Globus pallidus (tissue), 1 donor: ENCODE results near the gene CTNNA2.

Experiments used
- DNase-seq: peaks from one replicate; pipeline ENCODE4 v3.0.0-alpha.2; 2015; ENCODE audit warnings: low spot score

CTNNA2 gene

GRCh38 chr2:79512442-79513401 is at the start of gene CTNNA2:
Gene CTNNA2, plus strand, starts transcription at chr2:79513051.
- DNase-seq: peak; percentile 83

GRCh38 chr2:79487399-79487798 is 25.5 kb upstream of the CTNNA2 start:
- no peak for DNase-seq

DNA sequence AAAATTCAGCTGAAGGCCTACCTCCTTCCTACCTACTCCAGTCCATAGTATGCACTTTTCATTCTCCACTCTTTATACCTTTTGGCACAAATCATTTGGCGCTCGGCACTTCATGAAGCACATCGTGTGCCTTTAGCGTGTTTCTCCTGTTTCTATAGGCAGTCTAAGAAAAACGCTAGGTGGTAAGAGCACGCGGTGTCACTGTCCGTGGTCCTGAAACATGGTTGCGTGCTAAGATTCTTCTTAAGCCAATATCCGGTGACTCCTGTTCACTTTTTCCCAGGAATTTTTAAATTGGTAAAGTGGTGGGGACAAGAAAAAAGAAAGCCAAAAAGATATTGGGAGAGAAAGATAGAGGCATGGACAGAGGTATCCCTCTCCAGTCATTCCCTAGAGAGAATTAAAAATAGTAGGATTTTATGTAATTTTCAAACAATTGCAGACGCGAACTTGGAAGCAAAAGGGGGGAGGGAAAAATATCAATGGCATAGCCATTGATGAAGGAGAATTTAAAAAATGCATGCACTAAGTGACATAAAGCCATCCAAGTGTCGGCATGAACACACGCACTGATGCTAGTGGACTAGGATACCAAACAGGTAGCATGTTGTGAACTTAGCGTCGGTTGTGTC is 1.4 kb upstream of the CTNNA2 start:
- peak; percentile 56 for DNase-seq

DNA sequence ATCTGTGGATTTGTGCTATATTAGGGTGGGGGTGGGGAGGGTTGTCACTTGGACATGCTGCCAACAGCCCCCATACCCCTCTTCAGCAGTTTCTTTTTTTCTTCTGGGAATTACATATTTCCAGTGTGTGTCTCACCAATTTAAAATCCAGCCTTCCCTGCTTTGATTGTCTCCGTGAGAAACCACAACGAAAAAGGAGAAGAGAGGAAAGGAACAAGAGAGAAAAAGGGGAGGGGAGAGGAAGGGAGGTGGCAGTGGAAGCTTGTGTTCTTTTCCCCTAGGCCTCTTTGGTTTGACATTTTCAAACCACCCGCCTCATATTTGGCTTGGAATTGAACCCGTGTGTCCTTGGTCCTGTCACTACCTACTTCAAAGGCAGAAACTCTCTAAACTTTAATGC is 860 bp downstream of the CTNNA2 start:
- no peak for DNase-seq

DNA sequence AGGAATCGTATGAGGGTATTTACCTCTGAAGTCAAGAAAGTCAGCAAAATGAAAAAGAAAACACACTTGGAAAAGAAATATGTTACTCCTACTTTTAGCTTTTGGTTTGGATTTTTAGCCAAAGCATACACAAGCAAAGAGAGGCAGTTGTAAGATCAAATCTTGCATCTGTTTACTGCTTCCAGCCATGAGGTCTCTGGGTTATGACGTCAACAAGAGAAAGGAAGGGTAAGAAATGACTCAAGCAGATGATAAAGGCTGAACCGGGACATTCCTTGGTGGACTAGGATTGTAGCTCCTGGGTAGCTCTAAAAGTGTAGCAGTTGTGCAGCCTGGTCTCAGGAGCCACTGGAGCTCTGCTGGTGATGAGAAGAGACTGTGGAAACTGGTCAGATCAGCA is 16.8 kb downstream of the CTNNA2 start:
- no peak for DNase-seq

GRCh38 chr2:79530443-79530842 is 17.6 kb downstream of the CTNNA2 start:
- DNase-seq: peak; percentile 40

GRCh38 chr2:79547568-79547967 is 34.7 kb downstream of the CTNNA2 start:
- DNase-seq: no peak

GRCh38 chr2:79552653-79553052 is 39.8 kb downstream of the CTNNA2 start:
- no peak for DNase-seq

- DNase-seq: no peak
Observed at GRCh38 chr2:79554899-79555298, 42.0 kb downstream of the CTNNA2 start.

GRCh38 chr2:79564065-79564464 is 51.2 kb downstream of the CTNNA2 start:
- DNase-seq: no peak

DNA sequence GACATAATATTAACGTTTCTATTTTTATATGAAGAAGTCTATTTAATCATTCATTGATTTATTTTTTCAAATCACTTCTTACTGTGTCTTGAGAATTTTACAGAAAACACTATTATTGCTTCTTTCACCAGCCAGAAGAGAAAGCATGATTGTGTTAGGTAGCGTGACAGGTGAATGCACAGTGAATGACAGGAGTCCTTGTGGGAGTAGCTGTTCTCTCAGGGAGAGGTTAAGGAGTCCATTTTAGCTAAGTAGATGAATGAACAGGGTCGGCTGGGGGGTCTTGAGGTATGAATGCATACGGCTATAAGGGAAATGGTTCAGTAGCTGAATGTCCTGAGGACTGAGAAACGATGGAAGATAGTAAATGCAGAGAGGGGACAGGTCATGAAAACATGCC is 56.2 kb downstream of the CTNNA2 start:
- no peak for DNase-seq

DNA sequence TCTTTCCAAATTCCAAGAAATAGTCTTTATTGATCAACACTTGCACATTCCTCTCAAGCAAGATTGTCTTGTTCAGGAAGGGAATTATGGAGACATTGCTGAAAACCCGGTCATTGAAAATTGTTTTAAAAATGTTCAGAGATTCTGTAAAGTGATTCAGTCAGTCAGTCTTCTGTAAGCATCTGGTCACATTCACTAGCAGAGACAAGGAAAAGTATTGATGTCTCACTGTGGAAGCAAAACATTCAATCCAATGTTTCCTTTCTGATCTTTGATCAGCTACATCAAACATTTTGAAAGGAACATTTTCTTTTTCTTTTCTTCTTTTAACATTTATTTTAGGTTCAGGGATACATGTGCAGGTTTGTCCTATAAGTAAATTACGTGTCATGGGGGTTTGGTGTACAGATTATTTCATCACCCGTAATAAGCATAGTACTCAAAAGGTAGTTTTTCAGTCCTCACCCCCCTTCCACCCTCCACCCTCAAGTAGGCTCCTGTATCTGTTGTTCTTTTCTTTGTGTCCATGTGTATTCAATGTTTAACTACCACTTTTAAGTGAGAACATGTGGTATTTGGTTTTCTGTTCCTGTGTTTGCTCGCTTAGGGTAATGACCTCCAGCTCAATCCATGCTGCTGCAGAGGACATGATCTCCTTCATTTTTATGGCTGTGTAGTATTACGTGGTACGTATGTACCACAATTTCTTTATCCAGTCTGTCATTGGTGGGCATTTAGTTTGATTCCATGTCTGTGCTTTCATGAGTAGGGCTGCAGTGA is 61.2 kb downstream of the CTNNA2 start:
- DNase-seq: no peak

DNA sequence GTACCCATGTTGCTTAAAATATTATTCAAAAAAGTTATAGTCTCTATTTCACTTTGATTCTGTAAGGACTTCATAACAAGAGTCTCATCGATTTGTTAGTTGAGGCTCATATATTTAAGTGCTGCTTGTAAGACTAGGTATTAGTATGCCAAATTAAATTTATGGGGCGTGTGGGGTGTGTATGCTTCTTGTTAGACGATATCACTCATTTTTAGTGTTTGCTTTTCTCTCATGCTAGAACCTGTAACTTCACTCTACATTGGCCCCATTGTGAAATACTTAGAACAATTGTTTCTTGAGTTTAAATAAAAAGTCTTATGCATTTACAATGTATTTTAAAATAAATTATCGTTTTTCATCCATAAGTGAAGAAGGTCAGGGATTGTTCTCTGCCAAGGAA is 63.6 kb downstream of the CTNNA2 start:
- DNase-seq: no peak

- no peak for DNase-seq
Observed at GRCh38 chr2:79578952-79579351, 66.1 kb downstream of the CTNNA2 start.

GRCh38 chr2:79580175-79580574 is 67.3 kb downstream of the CTNNA2 start:
- no peak for DNase-seq

- DNase-seq: no peak
Observed at GRCh38 chr2:79585701-79586433, 73.0 kb downstream of the CTNNA2 start.

- no peak for DNase-seq
Observed at GRCh38 chr2:79591281-79591680, 78.4 kb downstream of the CTNNA2 start.

- DNase-seq: no peak
Observed at GRCh38 chr2:79593237-79593867, 80.5 kb downstream of the CTNNA2 start.

- no peak for DNase-seq
Observed at GRCh38 chr2:79596403-79596802, 83.6 kb downstream of the CTNNA2 start.

GRCh38 chr2:79604748-79605147 is 91.9 kb downstream of the CTNNA2 start:
- no peak for DNase-seq

GRCh38 chr2:79611448-79612016 is 98.7 kb downstream of the CTNNA2 start:
- no peak for DNase-seq
